Mesenchymal stem cell (in vitro differentiated cells and primary cell): ENCODE results near the gene OR6Q1.
"Not testable (repeated sequence)": the region's sequence is repeated elsewhere in the genome, so short reads cannot be mapped to it uniquely, and the experiment has no call there.

Source experiments
- DNase-seq: peaks from one replicate; pipeline ENCODE4 v3.0.0-alpha.2; 2013
- H2AFZ ChIP-seq: one replicate; pipeline ENCODE4 v1.6.1; 2013; ENCODE audit warnings: low read depth, mild to moderate bottlenecking, control low read depth, inconsistent platforms, low read length, moderate library complexity
- H2AK5ac ChIP-seq: 2 replicates; pipeline ENCODE4 v1.6.1; 2013; ENCODE audit warnings: low read length, moderate library complexity, mild to moderate bottlenecking, inconsistent platforms; ENCODE audit not compliant: severe bottlenecking
- H2BK120ac ChIP-seq: one replicate; pipeline ENCODE4 v1.6.1; 2013; ENCODE audit warnings: low read depth, mild to moderate bottlenecking, inconsistent platforms, low read length, moderate library complexity
- H2BK12ac ChIP-seq, 2 experiments: one replicate each; pipeline ENCODE4 v1.6.1; 2013; ENCODE audit warnings: inconsistent platforms in 2 of 2, low read length in 2 of 2, mild to moderate bottlenecking in 2 of 2, moderate library complexity in 2 of 2, control low read depth in 1 of 2
- H2BK15ac ChIP-seq: one replicate; pipeline ENCODE4 v1.6.1; 2013; ENCODE audit warnings: mild to moderate bottlenecking, low read depth, inconsistent platforms; ENCODE audit not compliant: poor library complexity, severe bottlenecking
- H2BK5ac ChIP-seq: 2 replicates; pipeline ENCODE4 v1.6.1; 2013; ENCODE audit warnings: low read depth, mild to moderate bottlenecking, low read length, control low read depth, inconsistent platforms; ENCODE audit not compliant: poor library complexity, severe bottlenecking
- H3K14ac ChIP-seq, 2 experiments: one replicate each; pipeline ENCODE4 v1.6.1; 2013; ENCODE audit warnings: inconsistent platforms in 2 of 2, low read length in 2 of 2, control low read depth in 1 of 2, mild to moderate bottlenecking in 1 of 2, moderate library complexity in 1 of 2
- H3K18ac ChIP-seq, 2 experiments: one replicate each; pipeline ENCODE4 v1.6.1; 2013; ENCODE audit warnings: inconsistent platforms in 2 of 2, low read length in 2 of 2, control low read depth in 1 of 2, low read depth in 1 of 2, mild to moderate bottlenecking in 1 of 2
- H3K23ac ChIP-seq, 2 experiments: one replicate each; pipeline ENCODE4 v1.6.1; 2013; ENCODE audit warnings: inconsistent platforms in 2 of 2, low read length in 2 of 2, mild to moderate bottlenecking in 2 of 2, moderate library complexity in 2 of 2, control low read depth in 1 of 2
- H3K27ac ChIP-seq: 2 replicates; pipeline ENCODE4 v1.5.1; 2013; ENCODE audit warnings: mild to moderate bottlenecking, moderate library complexity, low read length, control low read depth, inconsistent platforms; ENCODE audit not compliant: poor library complexity, severe bottlenecking
- H3K27me3 ChIP-seq, 2 experiments: 2 replicates each; pipeline versions ENCODE4 v1.6.1 to v1.7.0; 2013; ENCODE audit warnings: low read length in 2 of 2, mild to moderate bottlenecking in 2 of 2, moderate library complexity in 2 of 2, control low read depth in 1 of 2, inconsistent platforms in 1 of 2; ENCODE audit not compliant: control insufficient read depth in 1 of 2, insufficient read depth in 1 of 2
- H3K36me3 ChIP-seq, 2 experiments: 2 replicates each; pipeline versions ENCODE4 v1.6.1 to v1.7.0; 2013; ENCODE audit warnings: low read length in 2 of 2, control low read depth in 1 of 2, inconsistent platforms in 1 of 2, low read depth in 1 of 2, mild to moderate bottlenecking in 1 of 2; ENCODE audit not compliant: insufficient read depth in 2 of 2, control insufficient read depth in 1 of 2
- H3K4ac ChIP-seq, 2 experiments: one replicate each; pipeline ENCODE4 v1.6.1; 2013; ENCODE audit warnings: inconsistent platforms in 2 of 2, low read length in 2 of 2, mild to moderate bottlenecking in 2 of 2, moderate library complexity in 2 of 2, control low read depth in 1 of 2, low read depth in 1 of 2
- H3K4me1 ChIP-seq: 2 replicates; pipeline ENCODE4 v1.6.1; 2013; ENCODE audit warnings: low read depth, low read length, control low read depth; ENCODE audit not compliant: control insufficient read depth, insufficient read depth
- H3K4me2 ChIP-seq: 2 replicates; pipeline ENCODE4 v1.6.1; 2013; ENCODE audit warnings: low read length, mild to moderate bottlenecking, inconsistent platforms; ENCODE audit not compliant: poor library complexity, severe bottlenecking
- H3K4me3 ChIP-seq, 2 experiments: 2 replicates each; pipeline versions ENCODE4 v1.5.1 to v1.7.0; 2013; ENCODE audit warnings: low read length in 2 of 2, mild to moderate bottlenecking in 2 of 2, control low read depth in 1 of 2, low read depth in 1 of 2; ENCODE audit not compliant: insufficient read depth in 1 of 2
- H3K79me1 ChIP-seq: replicated peaks from 2 replicates; pipeline ENCODE4 v1.6.1; 2013; ENCODE audit warnings: mild to moderate bottlenecking, control low read depth, low read length, inconsistent platforms; ENCODE audit not compliant: poor library complexity, severe bottlenecking
- H3K9ac ChIP-seq: 2 replicates; pipeline ENCODE4 v1.7.0; 2013; ENCODE audit warnings: mild to moderate bottlenecking, low read length, moderate library complexity
- H3K9me3 ChIP-seq: 2 replicates; pipeline ENCODE4 v1.7.0; 2013; ENCODE audit warnings: mild to moderate bottlenecking, low read length; ENCODE audit not compliant: control insufficient read depth
- H4K8ac ChIP-seq: one replicate; pipeline ENCODE4 v1.6.1; 2013; ENCODE audit warnings: inconsistent platforms, mild to moderate bottlenecking, low read length, moderate library complexity
- H4K91ac ChIP-seq: one replicate; pipeline ENCODE4 v1.6.1; 2013; ENCODE audit warnings: mild to moderate bottlenecking, low read length, inconsistent platforms
- WGBS: methylation state at CpG from one replicate; pipeline ENCODE4 v1.1.7; 2013; ENCODE audit warnings: mixed read lengths; 5-methylcytosine and 5-hydroxymethylcytosine counted together

OR6Q1 gene

DNA sequence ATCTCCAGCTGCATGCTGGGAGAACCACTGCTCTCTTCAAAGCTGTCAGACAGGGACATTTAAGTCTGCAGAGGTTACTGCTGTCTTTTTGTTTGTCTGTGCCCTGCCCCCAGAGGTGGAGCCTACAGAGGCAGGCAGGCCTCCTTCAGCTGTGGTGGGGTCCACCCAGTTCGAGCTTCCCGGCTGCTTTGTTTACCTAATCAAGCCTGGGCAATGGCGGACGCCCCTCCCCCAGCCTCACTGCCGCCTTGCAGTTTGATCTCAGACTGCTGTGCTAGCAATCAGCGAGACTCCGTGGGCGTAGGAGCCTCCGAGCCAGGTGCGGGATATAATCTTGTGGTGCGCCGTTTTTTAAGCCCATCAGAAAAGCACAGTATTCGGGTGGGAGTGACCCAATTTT, 31.2 kb upstream of the OR6Q1 start:
- not testable (repeated sequence) for H3K9ac ChIP-seq, H3K18ac ChIP-seq, H3K4me3 ChIP-seq, H2BK120ac ChIP-seq, H3K23ac ChIP-seq, H4K91ac ChIP-seq, H2BK15ac ChIP-seq, H3K14ac ChIP-seq, H3K27ac ChIP-seq, H2AK5ac ChIP-seq, H3K27me3 ChIP-seq, DNase-seq, H3K9me3 ChIP-seq, H3K4ac ChIP-seq, H2BK12ac ChIP-seq, H3K36me3 ChIP-seq, H2AFZ ChIP-seq, H2BK5ac ChIP-seq, H4K8ac ChIP-seq, H3K79me1 ChIP-seq, H3K4me2 ChIP-seq, H3K4me1 ChIP-seq
- WGBS = 63% methylated on average over 8 of the region's 13 CpGs

DNA sequence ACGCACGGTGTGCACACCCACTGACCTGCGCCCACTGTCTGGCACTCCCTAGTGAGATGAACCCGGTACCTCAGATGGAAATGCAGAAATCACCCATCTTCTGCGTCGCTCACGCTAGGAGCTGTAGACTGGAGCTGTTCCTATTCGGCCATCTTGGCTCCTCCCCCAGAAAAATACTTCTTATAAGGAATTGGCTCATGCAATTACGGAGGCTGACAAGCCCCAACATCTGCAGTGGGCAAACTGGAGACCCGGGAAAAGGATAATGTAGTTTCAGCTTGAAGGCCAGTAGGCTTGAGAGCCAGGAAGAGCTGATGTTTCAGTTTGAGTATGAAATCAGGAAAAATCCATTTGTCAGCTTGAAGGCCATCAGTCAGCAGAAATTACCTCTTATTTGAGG, 30.7 kb upstream of the OR6Q1 start:
- not testable (repeated sequence) for H3K4me3 ChIP-seq, H2BK15ac ChIP-seq, DNase-seq, H3K4me1 ChIP-seq, H2AK5ac ChIP-seq, H3K9me3 ChIP-seq, H2BK12ac ChIP-seq, H4K91ac ChIP-seq, H3K4ac ChIP-seq, H3K14ac ChIP-seq, H3K79me1 ChIP-seq, H3K27ac ChIP-seq, H2BK5ac ChIP-seq, H2AFZ ChIP-seq, H4K8ac ChIP-seq, H3K4me2 ChIP-seq, H3K36me3 ChIP-seq, H3K23ac ChIP-seq, H2BK120ac ChIP-seq, H3K27me3 ChIP-seq, H3K9ac ChIP-seq, H3K18ac ChIP-seq
- 79% methylated on average over 8 of the region's 10 CpGs for WGBS

GRCh38 chr11:58000699-58001098, 30.1 kb upstream of the OR6Q1 start:
- Histone ChIP-seq H3K9ac (no peak overlapping the region), H2BK5ac (no peak overlapping the region), H3K79me1 (no peaks in the 10 kb centered on the region), H3K4me1 (no peaks in the 10 kb centered on the region), H3K14ac (no peak overlapping the region), H3K27ac (no peak overlapping the region), H3K4ac (no peak overlapping the region), H3K36me3 (no peaks in the 10 kb centered on the region), H2BK120ac (no peak overlapping the region), H2AFZ (no peak overlapping the region), H3K4me2 (no peak overlapping the region), H3K18ac (no peak overlapping the region), H2BK15ac (no peak overlapping the region), H3K9me3 (no peaks in the 10 kb centered on the region), H4K91ac (no peak overlapping the region), H3K27me3 (no peaks in the 10 kb centered on the region), H3K4me3 (no peak overlapping the region), H2AK5ac (no peak overlapping the region), H2BK12ac (no peak overlapping the region), H3K23ac (no peak overlapping the region), H4K8ac (no peak overlapping the region)
- DNase-seq = no peak
- WGBS = 70% methylated on average over 4 of the region's 5 CpGs

DNA sequence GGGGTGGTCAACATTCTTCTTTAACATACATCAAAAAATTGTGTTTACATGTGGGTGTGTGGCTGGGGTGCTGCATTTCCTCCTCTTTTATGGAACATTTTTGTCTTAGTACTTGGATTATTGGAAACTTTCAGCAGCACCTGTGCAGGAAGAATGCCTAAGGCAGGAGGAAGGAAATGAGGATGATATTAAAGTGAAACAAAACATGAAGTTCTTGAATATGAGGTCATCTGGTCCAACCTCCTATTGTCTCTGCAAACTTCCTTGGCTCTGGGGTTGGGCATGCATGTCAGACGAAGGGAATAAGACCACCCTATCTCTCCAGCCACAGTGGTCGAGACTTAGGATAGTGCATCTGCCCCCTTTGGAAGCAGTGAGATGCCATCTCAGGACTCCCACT, 27.7 kb upstream of the OR6Q1 start:
- H3K9ac ChIP-seq = no peak overlapping the region

More for the DNA sequence above, 27.7 kb upstream of the OR6Q1 start:
- no peak overlapping the region for H3K27ac ChIP-seq
- peaks cover 4% of the 10 kb centered on the region for H3K4me1 ChIP-seq
- no peak overlapping the region for H2AK5ac ChIP-seq
- H2AFZ ChIP-seq = no peak overlapping the region
- no peak overlapping the region for H3K4me3 ChIP-seq
- no peaks in the 10 kb centered on the region for H3K79me1 ChIP-seq
- no peaks in the 10 kb centered on the region for H3K36me3 ChIP-seq
- H2BK15ac ChIP-seq = no peak overlapping the region
- H3K27me3 ChIP-seq = no peaks in the 10 kb centered on the region
- no peak overlapping the region for H4K91ac ChIP-seq
- H3K4me2 ChIP-seq = no peak overlapping the region
- H3K18ac ChIP-seq = no peak overlapping the region
- H2BK5ac ChIP-seq = no peak overlapping the region
- H3K9me3 ChIP-seq = no peaks in the 10 kb centered on the region
- no peak overlapping the region for H2BK12ac ChIP-seq
- H3K23ac ChIP-seq = no peak overlapping the region
- DNase-seq = no peak
- H2BK120ac ChIP-seq = no peak overlapping the region
- H3K4ac ChIP-seq = no peak overlapping the region
- H4K8ac ChIP-seq = no peak overlapping the region
- WGBS = 32% methylated on average over 2 of the region's 2 CpGs
- no peak overlapping the region for H3K14ac ChIP-seq
